ENCODE measurements around the gene WDFY2. TPM values are rescaled to one million over a fixed set of nuclear protein-coding genes. Genes with fewer than 3 reads are reported as not detected.
A peak's percentile ranks its signal among the peaks of the same experiment; 100 is the strongest.

Gene WDFY2
- polyA plus RNA-seq, 3 donors: 6.5 to 40.1 (median 9.1) TPM

GRCh38 chr13:51742031-51742430 is 157.8 kb downstream of the WDFY2 start:
- Histone ChIP-seq H3K4me2 (replicated peaks; ENCODE audit: extremely low read depth, low read length, poor library complexity, severe bottlenecking) (no peak overlapping the region), H2AFZ (ENCODE audit: insufficient read depth, low read depth, low read length, poor library complexity, severe bottlenecking) (no peak overlapping the region), H3K4me3 (replicated peaks in 1 of 3; ENCODE audit: low read depth in 2 of 3, low read length in 3 of 3) (no peak overlapping the region), H3K9ac (ENCODE audit: insufficient read depth, low read length, poor library complexity, severe bottlenecking) (no peak overlapping the region), H3K27me3 (ENCODE audit: control insufficient read depth in 2 of 2, insufficient read depth in 2 of 2, low read length in 2 of 2) (no peaks in the 10 kb centered on the region), H3K27ac (ENCODE audit: low read depth in 1 of 2, low read length in 2 of 2) (no peak overlapping the region), H3K4me1 (ENCODE audit: control insufficient read depth in 1 of 2, insufficient read depth in 2 of 2, low read length in 2 of 2) (no peaks in the 10 kb centered on the region), H3K79me2 (ENCODE audit: insufficient read depth, low read length) (peaks cover 20% of the 10 kb centered on the region), H4K20me1 (ENCODE audit: insufficient read depth, low read length) (peaks cover 20% of the 10 kb centered on the region), H3K36me3 (replicated peaks in 1 of 2; ENCODE audit: control insufficient read depth in 1 of 2, insufficient read depth in 2 of 2, low read length in 2 of 2) (peaks cover 80 to 96% of the 10 kb centered on the region in 2 donors), H3K9me3 (replicated peaks in 1 of 2; ENCODE audit: control insufficient read depth in 1 of 2, insufficient read depth in 1 of 2, low read length in 2 of 2) (peaks cover 4 to 6% of the 10 kb centered on the region in 2 donors)
- no peak for DNase-seq
- peaks cover 0 to 6% (median 2%) of the 10 kb centered on the region in 7 donors for H3K9me3 Mint-ChIP-seq
- no peak for TF ChIP-seq CTCF (IDR thresholded peaks at IDR 0.05)
- peaks cover 82 to 91% of the 10 kb centered on the region in 2 donors for H3K36me3 Mint-ChIP-seq
- intact Hi-C loops (cut with micrococcal nuclease): no loop called here
- H3K27me3 Mint-ChIP-seq (ENCODE audit: low read depth in 3 of 3): no peaks in the 10 kb centered on the region
- WGBS (ENCODE audit: insufficient coverage): 100% methylated on average over 1 of the region's 2 CpGs
- H3K27ac Mint-ChIP-seq: peak overlapping the region in 2 of 7 donors; percentile 53 to 57
- H3K4me3 Mint-ChIP-seq: no peak overlapping the region
- H3K4me1 Mint-ChIP-seq: no peaks in the 10 kb centered on the region

- DNase-seq: no peak
- no peaks in the 10 kb centered on the region for H3K27me3 ChIP-seq (ENCODE audit: control insufficient read depth in 2 of 2, insufficient read depth in 2 of 2, low read length in 2 of 2)
- peaks cover 16% of the 10 kb centered on the region for H4K20me1 ChIP-seq (ENCODE audit: insufficient read depth, low read length)
- TF ChIP-seq CTCF (IDR thresholded peaks at IDR 0.05): no peak
- H3K4me1 Mint-ChIP-seq: no peaks in the 10 kb centered on the region
- no CpG with 5 or more reads among the region's 2 CpGs for WGBS (ENCODE audit: insufficient coverage)
- no peaks in the 10 kb centered on the region for H3K4me1 ChIP-seq (ENCODE audit: control insufficient read depth in 1 of 2, insufficient read depth in 2 of 2, low read length in 2 of 2)
- H3K79me2 ChIP-seq (ENCODE audit: insufficient read depth, low read length): peaks cover 16% of the 10 kb centered on the region
- no peaks in the 10 kb centered on the region for H3K27me3 Mint-ChIP-seq (ENCODE audit: low read depth in 3 of 3)
- H3K9ac ChIP-seq (ENCODE audit: insufficient read depth, low read length, poor library complexity, severe bottlenecking): no peak overlapping the region
- peaks cover 86 to 94% of the 10 kb centered on the region in 2 donors for H3K36me3 Mint-ChIP-seq
- peaks cover 8 to 12% of the 10 kb centered on the region in 2 donors for H3K9me3 ChIP-seq (replicated peaks in 1 of 2; ENCODE audit: control insufficient read depth in 1 of 2, insufficient read depth in 1 of 2, low read length in 2 of 2)
- H3K4me3 ChIP-seq (replicated peaks in 1 of 3; ENCODE audit: low read depth in 2 of 3, low read length in 3 of 3): no peak overlapping the region
- intact Hi-C loops (cut with micrococcal nuclease): no loop called here
- H3K9me3 Mint-ChIP-seq: peaks cover 0 to 11% (median 7%) of the 10 kb centered on the region in 7 donors
- H3K27ac ChIP-seq (ENCODE audit: low read depth in 1 of 2, low read length in 2 of 2): no peak overlapping the region
- H3K27ac Mint-ChIP-seq: peak overlapping the region in 2 of 7 donors; percentile 10 to 39
- H3K4me3 Mint-ChIP-seq: no peak overlapping the region
- H3K4me2 ChIP-seq (replicated peaks; ENCODE audit: extremely low read depth, low read length, poor library complexity, severe bottlenecking): no peak overlapping the region
- peaks cover 84 to 97% of the 10 kb centered on the region in 2 donors for H3K36me3 ChIP-seq (replicated peaks in 1 of 2; ENCODE audit: control insufficient read depth in 1 of 2, insufficient read depth in 2 of 2, low read length in 2 of 2)
- H2AFZ ChIP-seq (ENCODE audit: insufficient read depth, low read depth, low read length, poor library complexity, severe bottlenecking): no peak overlapping the region
Observed at GRCh38 chr13:51742611-51743010, 158.3 kb downstream of the WDFY2 start.
